Activated CD8-positive, alpha-beta memory T cell treated with anti-CD3 and anti-CD28 coated beads, Interleukin-2, amount 50 U/mL, for 48 hours (primary cell): Measurements from ENCODE around the gene DYRK1B.

ENCODE experiments used
- DNase-seq: peaks from one replicate; pipeline ENCODE4 v3.0.0-alpha.2; 2020

Gene DYRK1B

GRCh38 chr19:39852882-39853281 lies 18.9 kb upstream of the DYRK1B start:
- no peak for DNase-seq

DNA sequence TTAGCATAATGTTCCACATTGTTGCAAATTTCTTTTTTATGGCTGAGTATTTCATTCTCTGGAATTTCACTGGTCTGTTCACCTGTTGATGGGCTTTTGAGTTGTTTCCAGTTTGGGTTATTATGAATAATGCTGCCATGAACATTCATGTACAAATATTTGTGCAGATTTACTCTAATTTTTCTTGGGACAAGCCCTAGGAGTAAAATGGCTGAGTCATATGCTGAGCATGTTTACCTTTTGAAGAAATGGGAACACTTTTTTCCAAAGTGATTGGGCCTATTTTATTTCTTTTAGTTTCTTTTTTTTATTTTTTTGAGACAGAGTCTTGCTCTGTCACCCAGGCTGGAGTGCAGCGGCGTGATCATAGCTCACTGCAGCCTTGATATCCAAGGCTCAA lies 16.9 kb upstream of the DYRK1B start:
- DNase-seq, result no peak

DNA sequence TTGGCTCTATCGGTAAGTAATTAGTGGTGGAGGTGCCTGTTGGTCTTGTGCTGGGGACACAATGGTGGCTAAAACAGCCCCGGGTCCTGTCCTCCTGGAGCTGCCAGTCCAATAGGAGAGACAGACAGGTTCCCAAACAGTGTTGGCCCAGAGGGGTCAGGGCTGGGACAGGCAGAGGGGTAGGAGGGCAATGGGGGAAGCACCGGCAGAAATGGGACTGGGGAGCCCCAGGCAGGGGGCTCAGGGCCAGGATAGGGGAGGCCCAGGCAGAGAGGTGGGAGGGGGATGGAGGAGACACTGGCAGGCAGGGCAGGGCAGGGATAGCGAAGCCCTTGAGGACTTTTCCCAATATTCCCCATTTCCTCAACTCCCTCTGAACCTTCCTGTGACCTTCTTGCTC lies 14.4 kb upstream of the DYRK1B start:
- no peak for DNase-seq

DNA sequence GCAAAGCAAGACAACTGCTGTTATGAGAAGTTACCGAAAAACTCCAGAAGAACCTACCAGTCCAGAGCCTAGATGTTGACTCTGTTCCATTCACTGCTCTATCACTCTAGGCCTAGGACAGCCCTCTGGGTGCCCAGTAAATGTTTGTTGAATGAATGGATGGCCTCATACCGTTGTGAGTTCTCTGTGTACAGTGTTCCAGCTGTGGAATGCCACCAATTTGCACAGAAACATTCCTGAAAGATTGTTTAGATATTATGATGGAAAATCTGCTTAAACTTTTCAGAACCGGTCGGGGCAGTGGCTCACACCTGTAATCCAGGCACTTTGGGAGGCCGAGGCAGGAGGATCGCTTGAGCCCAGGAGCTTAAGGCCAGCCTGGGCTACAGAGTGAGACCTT lies 13.6 kb upstream of the DYRK1B start:
- DNase-seq, result no peak

DNA sequence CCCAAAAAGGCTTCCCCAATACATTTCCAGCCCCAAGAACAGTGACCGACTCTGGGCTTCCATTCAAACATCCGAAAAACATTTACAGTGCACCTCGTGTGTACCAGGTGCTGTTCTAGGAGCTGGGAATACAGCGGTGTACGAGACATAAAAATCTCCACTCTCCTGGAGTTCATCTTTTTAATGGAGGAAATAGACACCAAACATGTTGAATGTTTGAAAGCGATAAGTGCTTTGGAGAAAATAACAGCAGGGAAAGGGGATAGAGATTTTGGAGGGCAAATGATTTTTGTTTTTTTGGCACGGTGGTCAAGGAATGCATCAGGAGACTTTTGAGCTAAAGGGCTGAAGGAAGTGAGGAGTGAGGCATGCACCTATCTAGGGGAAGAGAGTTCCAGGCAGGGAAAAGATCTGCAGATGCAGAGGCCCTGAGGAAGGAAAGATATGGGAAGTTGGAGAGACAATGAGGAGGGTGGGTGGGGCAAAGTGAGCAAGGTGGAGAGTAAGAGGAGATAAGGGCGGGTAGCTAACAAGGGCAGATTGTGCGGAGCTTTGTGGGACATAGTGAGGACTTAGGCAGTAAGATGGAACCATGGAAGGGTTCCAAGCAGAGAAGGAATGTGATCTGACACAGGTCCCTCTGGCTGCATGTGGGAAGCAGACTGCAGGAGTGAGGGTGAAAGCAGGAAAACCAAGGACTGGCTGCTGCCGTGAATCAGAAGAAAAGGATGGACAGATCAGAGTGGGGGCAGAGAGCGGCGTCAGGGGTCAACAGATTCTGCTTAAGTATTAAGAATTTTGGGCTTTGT lies 12.9 kb upstream of the DYRK1B start:
- no peak for DNase-seq

DNA sequence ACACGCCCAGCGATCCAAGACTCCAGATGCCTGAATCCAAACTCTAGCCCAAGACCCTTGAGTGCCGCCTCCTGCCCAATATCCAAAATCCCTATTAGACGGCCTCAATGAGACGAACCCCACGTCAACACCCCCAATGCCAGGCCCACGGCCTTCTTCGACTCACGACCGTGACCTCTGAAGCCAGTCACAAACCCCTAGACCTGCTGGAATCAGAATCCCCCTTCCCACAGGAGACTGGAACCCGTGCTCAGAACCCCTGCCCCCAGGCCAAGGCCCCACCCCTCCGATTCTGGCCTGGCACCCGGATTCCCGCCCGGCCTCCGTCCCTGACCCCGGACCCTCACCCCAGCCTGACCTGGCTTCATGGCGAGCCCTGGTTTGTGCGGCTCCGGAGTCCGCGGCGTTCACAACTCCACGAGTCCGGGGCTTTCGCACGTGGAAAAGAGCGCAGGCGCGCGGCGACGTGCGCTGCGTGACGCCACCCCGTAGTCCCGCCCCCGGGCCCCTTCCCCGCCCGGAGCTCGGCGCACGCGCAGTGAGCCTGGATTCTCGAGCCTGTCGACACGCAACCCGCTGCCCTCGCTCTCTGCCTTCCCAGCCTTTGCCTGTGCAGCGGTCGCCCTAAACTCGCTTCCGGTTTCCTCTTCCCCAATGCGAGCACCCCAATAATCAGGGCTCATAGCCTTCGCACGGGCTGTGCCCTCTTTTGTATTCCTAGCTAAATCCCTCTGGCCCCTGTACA lies 12.1 kb upstream of the DYRK1B start, which contains the start of gene FBL:
FBL (minus strand) TSS at position 447 of the 745 bp plus-strand sequence; CDS start at position 368, 79 bp downstream.
- DNase-seq, result peak; percentile 99

DNA sequence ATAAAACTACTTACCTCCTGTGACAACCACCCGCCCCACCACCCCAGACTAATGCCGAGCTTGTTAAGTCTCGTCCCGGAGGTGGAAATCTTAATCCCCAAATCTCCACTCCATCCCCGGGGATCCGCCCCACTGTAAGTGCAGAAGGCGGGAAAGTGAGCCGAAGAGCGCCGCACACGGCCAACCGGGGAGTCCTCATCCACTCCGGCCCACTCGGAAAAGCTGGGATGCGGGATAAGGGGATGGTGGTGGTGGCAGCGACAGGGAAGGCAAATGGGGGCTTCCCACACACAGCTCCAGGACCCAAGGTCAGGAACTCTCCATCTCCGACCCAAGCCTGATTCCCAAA lies 11.6 kb upstream of the DYRK1B start:
- DNase-seq, result peak; percentile 63

- no peak for DNase-seq
These were observed 11.2 kb upstream of the DYRK1B start for GRCh38 chr19:39845172-39845571.

GRCh38 chr19:39843919-39844793 lies 10.2 kb upstream of the DYRK1B start:
- DNase-seq, result no peak

DNA sequence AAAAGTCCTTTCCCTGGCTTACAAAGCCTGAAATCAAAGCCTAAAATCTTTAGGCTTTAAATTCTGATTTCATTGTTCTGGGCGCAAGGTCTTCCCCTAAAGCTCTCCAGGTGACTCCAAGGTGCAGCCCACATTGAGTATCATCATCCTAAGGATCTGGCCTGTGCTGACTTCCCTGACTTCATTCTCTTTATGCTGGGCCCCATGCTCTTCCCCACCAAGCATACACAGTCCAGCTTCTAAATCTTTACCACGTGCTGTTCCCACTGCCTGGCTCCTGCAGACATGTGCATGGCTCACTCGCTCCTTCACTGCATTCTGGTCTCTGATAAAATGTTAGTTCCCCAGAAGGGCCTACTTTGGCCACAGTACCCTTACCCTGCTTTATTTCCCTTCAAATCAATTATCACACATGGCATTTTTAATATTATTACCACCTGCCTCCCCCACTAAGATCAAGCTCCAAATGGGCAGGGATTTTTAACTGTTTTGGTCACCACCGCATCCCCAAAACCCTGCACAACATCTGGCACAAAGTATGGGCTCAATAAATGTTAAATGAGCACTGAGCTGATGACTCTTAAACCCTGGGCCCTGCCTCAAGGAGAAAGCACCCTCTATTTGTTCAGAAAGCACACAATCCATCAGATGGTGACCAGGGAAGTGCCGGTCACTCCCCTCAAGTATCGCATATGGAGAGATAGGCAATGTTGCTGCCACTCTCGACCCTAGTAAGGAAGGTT lies 8.9 kb upstream of the DYRK1B start:
- no peak for DNase-seq

- no peak for DNase-seq
These were observed 7.1 kb upstream of the DYRK1B start for GRCh38 chr19:39841041-39841440.

DNA sequence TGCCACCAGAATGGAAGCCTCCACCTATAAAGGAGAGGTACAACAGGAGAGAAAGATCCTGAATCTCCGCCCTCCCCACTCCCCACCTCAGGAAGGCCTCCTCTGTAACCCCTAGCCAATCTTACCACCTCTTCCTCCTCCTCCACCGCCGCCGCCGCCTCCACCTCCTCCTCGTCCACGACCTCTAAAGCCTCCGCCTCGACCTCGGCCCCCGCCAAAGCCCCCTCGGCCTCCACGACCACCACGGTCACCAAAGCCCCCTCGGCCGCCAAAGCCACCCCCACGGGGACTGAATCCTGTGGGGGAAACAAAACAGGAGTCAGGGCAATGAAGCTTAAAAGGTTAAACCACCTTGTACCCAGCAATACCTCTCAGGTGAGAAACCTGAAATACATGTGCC lies 6.5 kb upstream of the DYRK1B start:
- DNase-seq, result no peak

- DNase-seq, result no peak
These were observed 5.8 kb upstream of the DYRK1B start for GRCh38 chr19:39839678-39840327.

DNA sequence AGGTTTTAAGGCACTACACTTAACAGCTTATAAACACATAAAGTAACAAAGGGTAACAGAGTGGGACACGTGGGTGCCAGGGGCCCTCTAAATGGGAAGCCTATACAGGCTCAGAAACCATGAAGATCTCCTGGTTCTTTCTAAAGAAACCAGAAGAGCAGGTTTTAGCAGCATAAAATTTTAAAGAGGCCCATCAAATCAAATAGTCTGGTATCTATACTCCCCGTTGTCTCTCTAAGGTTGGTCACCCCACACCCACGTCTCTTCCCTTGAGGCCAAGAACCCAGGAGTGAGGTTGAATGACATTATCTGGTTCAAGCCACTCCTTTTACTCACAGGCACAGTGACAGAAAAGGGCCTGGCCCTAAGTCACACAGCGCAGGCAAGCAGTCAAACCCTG lies 4.6 kb upstream of the DYRK1B start:
- DNase-seq, result no peak

DNA sequence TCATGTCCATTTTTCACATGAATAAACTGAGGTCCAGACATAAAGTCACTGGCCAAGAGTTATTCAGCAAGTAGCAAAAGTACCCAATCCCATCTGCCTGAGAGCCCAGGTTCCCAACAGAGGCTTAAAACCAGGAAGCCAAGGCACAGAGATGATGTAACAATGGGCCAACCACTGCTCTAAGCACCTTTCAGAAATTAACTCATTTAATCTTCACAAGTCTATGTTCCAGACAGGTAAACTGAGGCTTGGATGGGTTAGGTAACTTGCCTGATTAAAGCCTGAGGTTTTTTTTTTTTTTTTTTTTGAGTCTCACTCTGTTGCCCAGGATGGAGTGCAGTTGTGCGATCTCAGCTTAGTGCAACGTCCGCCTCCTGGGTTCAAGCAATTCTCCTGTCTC lies 4.0 kb upstream of the DYRK1B start:
- no peak for DNase-seq

DNA sequence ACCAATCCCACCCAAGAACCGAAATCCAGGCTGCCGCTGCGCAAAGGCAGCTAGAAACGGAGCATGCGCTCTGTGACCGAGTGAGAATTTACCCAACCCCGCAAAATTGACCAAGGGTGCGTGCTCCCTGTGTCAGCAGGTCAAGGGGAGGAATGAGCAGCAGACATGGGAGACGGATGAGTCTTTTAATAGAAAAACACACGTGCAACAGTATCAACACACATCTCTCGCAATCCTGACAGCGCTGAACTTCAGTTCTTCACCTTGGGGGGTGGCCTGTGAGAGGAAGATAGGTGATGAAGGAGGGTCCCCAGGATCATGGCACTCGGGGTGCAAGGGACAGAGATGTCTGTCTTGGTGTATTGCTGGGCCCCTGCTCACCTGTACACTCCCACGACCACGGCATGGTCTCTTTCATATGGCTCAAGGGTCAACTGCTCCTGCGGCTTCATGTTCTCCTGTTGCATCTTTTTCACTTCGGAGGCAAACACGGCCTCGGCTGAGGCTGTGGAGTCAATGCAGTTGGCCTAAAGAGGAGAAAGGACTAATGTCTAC lies 402 bp upstream of the DYRK1B start:
- DNase-seq, result no peak

- DNase-seq, result no peak
These were observed 850 bp downstream of the DYRK1B start for GRCh38 chr19:39833160-39833463.

GRCh38 chr19:39832341-39833083 lies 1.4 kb downstream of the DYRK1B start:
- DNase-seq, result no peak

- DNase-seq, result no peak
These were observed 2.3 kb downstream of the DYRK1B start for GRCh38 chr19:39831679-39832078.

DNA sequence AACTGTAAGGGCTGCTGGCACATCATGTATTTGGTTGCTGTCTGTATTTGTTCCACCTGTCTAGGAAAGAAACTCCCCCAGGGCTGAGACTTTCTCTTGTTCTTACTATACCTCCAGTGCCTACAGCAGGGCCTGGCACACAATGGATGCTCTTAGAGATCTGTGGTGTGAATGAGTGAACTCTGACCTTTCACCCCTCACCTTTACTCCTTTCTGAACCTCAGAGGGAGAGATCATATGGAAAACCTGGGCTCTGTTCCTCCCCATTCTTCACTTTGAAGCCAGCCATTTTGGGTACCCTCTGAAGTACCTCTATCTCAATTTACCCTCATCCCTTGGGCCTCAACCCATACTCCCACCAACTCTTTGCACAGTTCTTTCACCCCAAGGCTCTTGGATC lies 3.1 kb downstream of the DYRK1B start:
- DNase-seq, result no peak

DNA sequence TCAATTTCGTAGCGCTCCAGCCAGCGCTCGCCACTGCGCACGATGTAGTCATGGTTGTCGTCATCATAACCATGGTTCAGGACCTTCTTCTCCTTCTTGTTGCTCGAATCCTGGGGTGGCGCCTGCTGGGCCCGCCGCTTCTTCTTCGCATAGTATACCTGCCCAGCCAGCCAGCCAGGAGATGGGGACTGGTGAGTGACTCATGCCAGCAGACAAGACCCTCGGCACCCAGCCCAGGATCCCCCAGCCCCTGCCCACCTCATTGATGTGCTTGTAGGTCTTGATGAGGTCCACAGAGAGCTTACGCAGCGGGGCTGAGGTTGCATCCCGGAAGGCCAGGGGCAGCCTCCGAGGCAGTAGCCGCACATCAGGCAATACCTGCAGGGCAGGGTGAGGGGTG lies 3.6 kb downstream of the DYRK1B start:
- DNase-seq, result no peak
